A549 (cell line): ENCODE data around the gene XYLT1.

ENCODE experiments used
- CBX8 ChIP-seq: fragments of 200-600 bp; sonication (generic); IDR thresholded peaks from 2 replicates; pipeline ENCODE4 v1.6.1; 2016
- CTCF ChIP-seq: fragments of >200 bp; sonication (Bioruptor Twin); formaldehyde crosslinking; IDR thresholded peaks from 3 replicates; pipeline ENCODE4 v1.5.1; 2016
- ZC3H11A ChIP-seq: fragments of 450-650 bp; IDR thresholded peaks from 2 replicates; pipeline ENCODE4 v1.6.1; 2014; ENCODE audit warnings: antibody characterized with exemption, mild to moderate bottlenecking

GRCh38 chr16:17348826-17349225 lies 121.9 kb downstream of the XYLT1 start:
- TF ChIP-seq CTCF: no peak
- TF ChIP-seq CBX8: no peak
- TF ChIP-seq ZC3H11A: no peak
